Measurements from ENCODE around the gene BCL6B. TPM values are rescaled to one million over a fixed set of nuclear protein-coding genes. Genes with fewer than 3 reads are reported as not detected.

Gene BCL6B
- total RNA-seq, 1 experiment from 2014 or later: 0.57 TPM

GRCh38 chr17:7072406-7072805 lies 49.6 kb downstream of the BCL6B start:
- Histone ChIP-seq H3K9me2 (ENCODE audit: insufficient read depth) (no peaks in the 10 kb centered on the region), H3K27ac (ENCODE audit: low read depth, low read length) (no peak overlapping the region), H3K4me3 (replicated peaks in 1 of 2; ENCODE audit: low read depth in 1 of 2, low read length in 2 of 2) (no peak overlapping the region), H3K4me1 (ENCODE audit: control insufficient read depth in 1 of 2, insufficient read depth in 2 of 2, low read length in 2 of 2) (no peaks in the 10 kb centered on the region), H4K20me1 (ENCODE audit: insufficient read depth) (no peaks in the 10 kb centered on the region), H3K4me2 (ENCODE audit: low read length) (no peak overlapping the region), H2AFZ (ENCODE audit: low read depth, low read length, poor library complexity, severe bottlenecking) (no peak overlapping the region), H3K79me2 (ENCODE audit: insufficient read depth, low read length) (no peaks in the 10 kb centered on the region), H3K9me3 (ENCODE audit: control insufficient read depth in 1 of 2, insufficient read depth in 1 of 2, low read depth in 1 of 2, low read length in 2 of 2) (no peaks in the 10 kb centered on the region; a peak in 1 of 4 replicates), H3K9ac (ENCODE audit: low read length) (no peak overlapping the region), H3K27me3 (ENCODE audit: insufficient read depth, low read length) (no peaks in the 10 kb centered on the region), H3K36me3 (ENCODE audit: control insufficient read depth in 1 of 2, insufficient read depth in 2 of 2, low read length in 2 of 2) (no peaks in the 10 kb centered on the region)
- intact Hi-C loops (cut with micrococcal nuclease): no loop called here
- no peak for TF ChIP-seq ZFX (IDR thresholded peaks at IDR 0.05)
- no peak for TF ChIP-seq CEBPB (IDR thresholded peaks at IDR 0.05; ENCODE audit: low read depth)
- no peak for TF ChIP-seq JUND (IDR thresholded peaks at IDR 0.05)
- TF ChIP-seq, protein P1, sequence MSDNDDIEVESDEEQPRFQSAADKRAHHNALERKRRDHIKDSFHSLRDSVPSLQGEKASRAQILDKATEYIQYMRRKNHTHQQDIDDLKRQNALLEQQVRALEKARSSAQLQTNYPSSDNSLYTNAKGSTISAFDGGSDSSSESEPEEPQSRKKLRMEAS (IDR thresholded peaks at IDR 0.05): no peak
- TF ChIP-seq SP1 (IDR thresholded peaks at IDR 0.05; ENCODE audit: low read depth): no peak
- no peak for TF ChIP-seq POLR2A (IDR thresholded peaks at IDR 0.05; ENCODE audit: borderline replicate concordance, extremely low read depth, insufficient read depth, insufficient read length)
- TF ChIP-seq EZH2phosphoT487 (IDR thresholded peaks at IDR 0.05; ENCODE audit: borderline replicate concordance): no peak
- TF ChIP-seq, protein P2, sequence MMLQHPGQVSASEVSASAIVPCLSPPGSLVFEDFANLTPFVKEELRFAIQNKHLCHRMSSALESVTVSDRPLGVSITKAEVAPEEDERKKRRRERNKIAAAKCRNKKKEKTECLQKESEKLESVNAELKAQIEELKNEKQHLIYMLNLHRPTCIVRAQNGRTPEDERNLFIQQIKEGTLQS (IDR thresholded peaks at IDR 0.05): no peak
- no peak for TF ChIP-seq ELF1 (IDR thresholded peaks at IDR 0.05; ENCODE audit: borderline replicate concordance, low read depth)
- TF ChIP-seq, protein P3, sequence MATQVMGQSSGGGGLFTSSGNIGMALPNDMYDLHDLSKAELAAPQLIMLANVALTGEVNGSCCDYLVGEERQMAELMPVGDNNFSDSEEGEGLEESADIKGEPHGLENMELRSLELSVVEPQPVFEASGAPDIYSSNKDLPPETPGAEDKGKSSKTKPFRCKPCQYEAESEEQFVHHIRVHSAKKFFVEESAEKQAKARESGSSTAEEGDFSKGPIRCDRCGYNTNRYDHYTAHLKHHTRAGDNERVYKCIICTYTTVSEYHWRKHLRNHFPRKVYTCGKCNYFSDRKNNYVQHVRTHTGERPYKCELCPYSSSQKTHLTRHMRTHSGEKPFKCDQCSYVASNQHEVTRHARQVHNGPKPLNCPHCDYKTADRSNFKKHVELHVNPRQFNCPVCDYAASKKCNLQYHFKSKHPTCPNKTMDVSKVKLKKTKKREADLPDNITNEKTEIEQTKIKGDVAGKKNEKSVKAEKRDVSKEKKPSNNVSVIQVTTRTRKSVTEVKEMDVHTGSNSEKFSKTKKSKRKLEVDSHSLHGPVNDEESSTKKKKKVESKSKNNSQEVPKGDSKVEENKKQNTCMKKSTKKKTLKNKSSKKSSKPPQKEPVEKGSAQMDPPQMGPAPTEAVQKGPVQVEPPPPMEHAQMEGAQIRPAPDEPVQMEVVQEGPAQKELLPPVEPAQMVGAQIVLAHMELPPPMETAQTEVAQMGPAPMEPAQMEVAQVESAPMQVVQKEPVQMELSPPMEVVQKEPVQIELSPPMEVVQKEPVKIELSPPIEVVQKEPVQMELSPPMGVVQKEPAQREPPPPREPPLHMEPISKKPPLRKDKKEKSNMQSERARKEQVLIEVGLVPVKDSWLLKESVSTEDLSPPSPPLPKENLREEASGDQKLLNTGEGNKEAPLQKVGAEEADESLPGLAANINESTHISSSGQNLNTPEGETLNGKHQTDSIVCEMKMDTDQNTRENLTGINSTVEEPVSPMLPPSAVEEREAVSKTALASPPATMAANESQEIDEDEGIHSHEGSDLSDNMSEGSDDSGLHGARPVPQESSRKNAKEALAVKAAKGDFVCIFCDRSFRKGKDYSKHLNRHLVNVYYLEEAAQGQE (IDR thresholded peaks at IDR 0.05; ENCODE audit: low read depth): no peak
- TF ChIP-seq ZNF274 (IDR thresholded peaks at IDR 0.05; ENCODE audit: low read depth, low read length): no peak
- TF ChIP-seq CTCF (IDR thresholded peaks at IDR 0.05 in 2 of 3, conservative IDR thresholded peaks at IDR 0.05 in 1 of 3; ENCODE audit: borderline replicate concordance in 1 of 3, insufficient read depth in 1 of 3, low read depth in 2 of 3, low read length in 2 of 3): no peak
- no peak for TF ChIP-seq FOSL1 (IDR thresholded peaks at IDR 0.05; ENCODE audit: low read depth)
- no peak for TF ChIP-seq TCF7L2 (IDR thresholded peaks at IDR 0.05; ENCODE audit: borderline replicate concordance, extremely low read depth, insufficient read depth, insufficient read length)
- TF ChIP-seq ZBTB33 (IDR thresholded peaks at IDR 0.05; ENCODE audit: extremely low read depth, insufficient replicate concordance, low read length): no peak
- TF ChIP-seq YY1 (IDR thresholded peaks at IDR 0.05; ENCODE audit: extremely low read depth, insufficient replicate concordance, low read depth, low read length): no peak
- TF ChIP-seq EGR1 (IDR thresholded peaks at IDR 0.05; ENCODE audit: low read depth): no peak
- ATAC-seq (no peak), DNase-seq (ENCODE audit: low read depth, low spot score) (no peak)
- ChIA-PET POLR2A (no interaction called here), CTCF (no interaction called here), RAD21 (ENCODE audit: low non-redundant PET in 1 of 2, low total read pairs in 2 of 2, uncharacterized antibody in 2 of 2, unreplicated experiment in 2 of 2) (no interaction called here)
- BruUV-seq (replicated peaks): no TSS peak
